HG02852 (cell line): Measurements from ENCODE around the gene NACA2.
"Not testable (repeated sequence)": the region's sequence is repeated elsewhere in the genome, so short reads cannot be mapped to it uniquely, and the experiment has no call there.

ENCODE experiments used
- ATAC-seq: cut with Tn5 transposase; IDR thresholded peaks from one replicate; pipeline ENCODE4 v1.9.1; 2021; ENCODE audit warnings: mild to moderate bottlenecking, moderate library complexity; ENCODE audit not compliant: unreplicated experiment

The NACA2 gene

GRCh38 chr17:61591018-61591417 lies at the start of gene NACA2:
TSS of gene NACA2 (minus strand) at chr17:61591219. CDS start at chr17:61591180, 39 bp downstream.
- no peak for ATAC-seq

GRCh38 chr17:61639818-61640217 lies 48.8 kb upstream of the NACA2 start:
- ATAC-seq, result no peak

GRCh38 chr17:61638087-61638486 lies 47.1 kb upstream of the NACA2 start:
- ATAC-seq, result no peak

- no peak for ATAC-seq
Observed at GRCh38 chr17:61635913-61636432, 45.0 kb upstream of the NACA2 start.

GRCh38 chr17:61634942-61635538 lies 44.0 kb upstream of the NACA2 start:
- no peak for ATAC-seq

GRCh38 chr17:61634011-61634539 lies 43.1 kb upstream of the NACA2 start:
- no peak for ATAC-seq

- ATAC-seq, result no peak
Observed at GRCh38 chr17:61632826-61633225, 41.8 kb upstream of the NACA2 start.

- no peak for ATAC-seq
Observed at GRCh38 chr17:61631800-61632199, 40.8 kb upstream of the NACA2 start.

- not testable (repeated sequence) for ATAC-seq
Observed at GRCh38 chr17:61628158-61628557, 37.1 kb upstream of the NACA2 start.

- no peak for ATAC-seq
Observed at GRCh38 chr17:61627658-61628057, 36.6 kb upstream of the NACA2 start.

- ATAC-seq, result no peak
Observed at GRCh38 chr17:61627125-61627524, 36.1 kb upstream of the NACA2 start.

GRCh38 chr17:61625564-61625963 lies 34.5 kb upstream of the NACA2 start:
- ATAC-seq, result no peak

- no peak for ATAC-seq
Observed at GRCh38 chr17:61624951-61625350, 33.9 kb upstream of the NACA2 start.

- no peak for ATAC-seq
Observed at GRCh38 chr17:61621317-61621716, 30.3 kb upstream of the NACA2 start.

- ATAC-seq, result no peak
Observed at GRCh38 chr17:61619953-61620352, 28.9 kb upstream of the NACA2 start.

GRCh38 chr17:61619493-61619892 lies 28.5 kb upstream of the NACA2 start:
- no peak for ATAC-seq

GRCh38 chr17:61618950-61619349 lies 27.9 kb upstream of the NACA2 start:
- no peak for ATAC-seq

- no peak for ATAC-seq
Observed at GRCh38 chr17:61617330-61617729, 26.3 kb upstream of the NACA2 start.

GRCh38 chr17:61616783-61617182 lies 25.8 kb upstream of the NACA2 start:
- no peak for ATAC-seq

GRCh38 chr17:61614219-61614618 lies 23.2 kb upstream of the NACA2 start:
- ATAC-seq, result no peak

GRCh38 chr17:61611323-61611722 lies 20.3 kb upstream of the NACA2 start:
- ATAC-seq, result no peak

- no peak for ATAC-seq
Observed at GRCh38 chr17:61605692-61606091, 14.7 kb upstream of the NACA2 start.

GRCh38 chr17:61601297-61601696 lies 10.3 kb upstream of the NACA2 start:
- ATAC-seq, result no peak
